SK-N-SH (cell line): Measurements from ENCODE around the gene SFN. TPM values are rescaled to one million over a fixed set of nuclear protein-coding genes. Genes with fewer than 3 reads are reported as not detected.

ENCODE experiments used
- CTCF ChIA-PET: fragments of 300-600, 350-600 bp; formaldehyde crosslinking; extraction: SDS; loops from one replicate; lab custom pipeline; 2021; lab: Yijun Ruan, JAX
- POLR2A ChIA-PET: fragments of 350-600 bp; sonication (Branson Sonifier 250); formaldehyde crosslinking; extraction: SDS; loops from one replicate; lab custom pipeline; 2020; ENCODE audit warnings: antibody characterized with exemption, inconsistent platforms; lab: Yijun Ruan, JAX
- DNase-seq: peaks from one replicate; pipeline ENCODE4 v3.0.0; 2012
- H2AFZ ChIP-seq: fragments of 200-600 bp; sonication (generic); 2 replicates; pipeline ENCODE4 v1.8.1; 2016; ENCODE audit warnings: antibody characterized with exemption, mild to moderate bottlenecking, low read depth
- H3F3A ChIP-seq: fragments of 200-600 bp; sonication (generic); replicated peaks from 2 replicates; pipeline ENCODE3; 2016; ENCODE audit warnings: antibody characterized with exemption, mild to moderate bottlenecking; ENCODE audit not compliant: insufficient read depth
- H3K27ac ChIP-seq, 2 experiments: fragments of 200-500 bp in 1 of 2; fragments of 200-600 bp in 1 of 2; sonication (Bioruptor generic) in 1 of 2; sonication (generic), shearing (Covaris generic) in 1 of 2; 2 replicates each; pipeline versions ENCODE4 v1.5.1 to v1.6.1; 2014 to 2016; ENCODE audit warnings: low read depth in 2 of 2, inconsistent platforms in 1 of 2, low read length in 1 of 2, mild to moderate bottlenecking in 1 of 2, mixed read lengths in 1 of 2
- H3K27me3 ChIP-seq: fragments of 200-600 bp; sonication (generic), shearing (Covaris generic); 2 replicates; pipeline ENCODE4 v1.6.1; 2016; ENCODE audit warnings: mixed run types; ENCODE audit not compliant: insufficient read depth
- H3K36me3 ChIP-seq, 2 experiments: fragments of 200-500 bp in 1 of 2; fragments of 200-600 bp in 1 of 2; sonication (Bioruptor generic) in 1 of 2; sonication (generic) in 1 of 2; replicated peaks in 1 of 2; 2 replicates each; pipeline versions ENCODE3 to v1.5.1; 2014 to 2016; ENCODE audit warnings: low read length in 1 of 2, mild to moderate bottlenecking in 1 of 2; ENCODE audit not compliant: insufficient read depth in 2 of 2, control insufficient read depth in 1 of 2
- H3K4me1 ChIP-seq, 2 experiments: fragments of 200-500 bp in 1 of 2; fragments of 200-600 bp in 1 of 2; sonication (Bioruptor generic) in 1 of 2; sonication (generic), shearing (Covaris generic) in 1 of 2; 2 replicates each; pipeline versions ENCODE4 v1.5.1 to v1.6.1; 2014 to 2016; ENCODE audit warnings: low read depth in 1 of 2, low read length in 1 of 2, mixed run types in 1 of 2; ENCODE audit not compliant: insufficient read depth in 2 of 2, control insufficient read depth in 1 of 2
- H3K4me2 ChIP-seq: fragments of 200-600 bp; sonication (generic), shearing (Covaris generic); 2 replicates; pipeline ENCODE4 v1.6.1; 2017; ENCODE audit warnings: mixed run types
- H3K4me3 ChIP-seq, 2 experiments: fragments of 200-500 bp in 1 of 2; fragments of 200-600 bp in 1 of 2; sonication (Bioruptor generic) in 1 of 2; sonication (generic), shearing (Covaris generic) in 1 of 2; 2 replicates each; pipeline versions ENCODE4 v1.5.1 to v1.8.1; 2014 to 2016; ENCODE audit warnings: low read depth in 2 of 2, inconsistent platforms in 1 of 2, low read length in 1 of 2, mild to moderate bottlenecking in 1 of 2, mixed read lengths in 1 of 2, moderate library complexity in 1 of 2
- H3K79me2 ChIP-seq: fragments of 200-600 bp; sonication (generic); 2 replicates; pipeline ENCODE4 v1.8.1; 2017; ENCODE audit warnings: mild to moderate bottlenecking; ENCODE audit not compliant: insufficient read depth
- H3K9ac ChIP-seq: fragments of 200-600 bp; sonication (generic); 2 replicates; pipeline ENCODE4 v1.6.1; 2017; ENCODE audit warnings: mixed run types
- H3K9me2 ChIP-seq: fragments of 200-600 bp; sonication (generic); 2 replicates; pipeline ENCODE4 v1.6.1; 2017; ENCODE audit warnings: mixed run types
- H3K9me3 ChIP-seq: fragments of 200-600 bp; sonication (generic); 2 replicates; pipeline ENCODE4 v1.6.1; 2017; ENCODE audit warnings: mixed run types, mild to moderate bottlenecking, moderate library complexity
- H4K20me1 ChIP-seq: fragments of 200-600 bp; sonication (generic); 2 replicates; pipeline ENCODE4 v1.6.1; 2017; ENCODE audit warnings: mild to moderate bottlenecking, mixed run types; ENCODE audit not compliant: insufficient read depth
- CHD2 ChIP-seq: fragments of 150-350 bp; IDR thresholded peaks from 2 replicates; pipeline ENCODE4 v1.6.1; 2018; ENCODE audit warnings: low read length; ENCODE audit not compliant: partially characterized antibody
- CTCF ChIP-seq: fragments of 200-600 bp; sonication (generic); IDR thresholded peaks from 2 replicates; pipeline ENCODE4 v1.6.1; 2017; ENCODE audit warnings: antibody characterized with exemption, mild to moderate bottlenecking, moderate library complexity
- FOSL2 ChIP-seq: IDR thresholded peaks from 2 replicates; pipeline ENCODE4 v1.4.0; 2012; ENCODE audit warnings: low read depth, mild to moderate bottlenecking, moderate library complexity, borderline replicate concordance
- JUND ChIP-seq: IDR thresholded peaks from 2 replicates; pipeline ENCODE4 v1.4.0; 2012
- RAD21 ChIP-seq: IDR thresholded peaks from 2 replicates; pipeline ENCODE4 v1.6.1; 2012; ENCODE audit warnings: mild to moderate bottlenecking, low read length
- SIN3A ChIP-seq: IDR thresholded peaks from 2 replicates; pipeline ENCODE4 v1.6.1; 2012; ENCODE audit warnings: low read depth, mild to moderate bottlenecking, low read length, moderate library complexity, borderline replicate concordance
- SMC3 ChIP-seq: IDR thresholded peaks from 2 replicates; pipeline ENCODE4 v1.6.1; 2012; ENCODE audit warnings: low read depth, low read length, improper control_type of control experiment
- TAF1 ChIP-seq: IDR thresholded peaks from 2 replicates; pipeline ENCODE4 v1.6.1; 2012; ENCODE audit warnings: low read depth, mild to moderate bottlenecking, low read length, moderate library complexity, borderline replicate concordance
- TCF12 ChIP-seq: IDR thresholded peaks from 2 replicates; pipeline ENCODE4 v1.4.0; 2012
- TEAD4 ChIP-seq: IDR thresholded peaks from 2 replicates; pipeline ENCODE4 v1.4.0; 2012; ENCODE audit warnings: mild to moderate bottlenecking, borderline replicate concordance; ENCODE audit not compliant: insufficient read depth
- USF2 ChIP-seq: fragments of 150-350 bp; IDR thresholded peaks from 2 replicates; pipeline ENCODE4 v1.6.1; 2017; ENCODE audit warnings: antibody characterized with exemption, low read length, low read depth, borderline replicate concordance
- WGBS: methylation state at CpG from one replicate; pipeline ENCODE4 v1.1.6; 2017; ENCODE audit warnings: low lambda C conversion rate; 5-methylcytosine and 5-hydroxymethylcytosine counted together
- polyA plus RNA-seq, 3 experiments: library from polyadenylated mRNA; depleted of rRNA; stranded (reverse); fragments of >200 nt; gene quantifications; 2 replicates each; pipeline ENCODE4 v1.2.3, GENCODE V29; 2012

Gene SFN
- polyA plus RNA-seq, 1 of the 3 experiments (the other 2 are of a cell fraction) = 0.18 TPM

- Histone ChIP-seq H2AFZ (no peak overlapping the region), H3F3A (peaks cover 9% of the 10 kb centered on the region), H3K4me3 (no peak overlapping the region), H3K79me2 (no peaks in the 10 kb centered on the region), H3K27ac (no peak overlapping the region), H3K9me3 (no peaks in the 10 kb centered on the region), H3K9me2 (no peaks in the 10 kb centered on the region), H3K4me2 (no peak overlapping the region), H4K20me1 (no peaks in the 10 kb centered on the region), H3K27me3 (no peaks in the 10 kb centered on the region), H3K4me1 (peaks cover 0 to 8% of the 10 kb centered on the region in 2 experiments; a peak in 2 of 4 replicates), H3K36me3 (peaks cover 21 to 62% of the 10 kb centered on the region in 2 experiments), H3K9ac (no peak overlapping the region)
- DNase-seq = no peak
- CTCF ChIA-PET = interaction anchor here (0.7 to 1.0 kb wide), 4 partner anchors 9 to 64 kb away, joined by 3 to 5 read pairs (median 4); no protein-coding TSS in a partner anchor
- TF ChIP-seq TAF1 = no peak
- no peak for TF ChIP-seq CHD2
- TF ChIP-seq CTCF = no peak
- no peak for TF ChIP-seq SMC3
- no peak for TF ChIP-seq TCF12
- no peak for TF ChIP-seq JUND
- 76% methylated on average over 7 of the region's 9 CpGs for WGBS
- POLR2A ChIA-PET = no interaction called here
These were observed 10.2 kb upstream of the SFN start for GRCh38 chr1:26852701-26853100.

GRCh38 chr1:26853156-26853555 is 9.8 kb upstream of the SFN start:
- H3K27me3 ChIP-seq = no peaks in the 10 kb centered on the region
- no peak overlapping the region for H3K4me2 ChIP-seq
- peaks cover 0 to 8% of the 10 kb centered on the region in 2 experiments; a peak in 2 of 4 replicates for H3K4me1 ChIP-seq
- DNase-seq = peak; percentile 91
- no peak overlapping the region for H3K27ac ChIP-seq
- POLR2A ChIA-PET = no interaction called here
- peaks cover 21 to 62% of the 10 kb centered on the region in 2 experiments for H3K36me3 ChIP-seq
- H3K4me3 ChIP-seq = no peak overlapping the region
- CTCF ChIA-PET = interaction anchor here (1.0 to 1.7 kb wide), 5 partner anchors 8 to 64 kb away, joined by 3 to 5 read pairs (median 4); partner anchors contain the start of gene GPATCH3
- H3K9ac ChIP-seq = no peak overlapping the region
- peaks cover 7% of the 10 kb centered on the region for H3F3A ChIP-seq
- no peaks in the 10 kb centered on the region for H3K9me2 ChIP-seq
- H2AFZ ChIP-seq = no peak overlapping the region
- no peaks in the 10 kb centered on the region for H3K79me2 ChIP-seq
- H4K20me1 ChIP-seq = no peaks in the 10 kb centered on the region
- no peaks in the 10 kb centered on the region for H3K9me3 ChIP-seq
- no peak for TF ChIP-seq FOSL2
- peak; percentile 74 for TF ChIP-seq RAD21
- peak; percentile 82 for TF ChIP-seq CTCF
- TF ChIP-seq SIN3A = no peak
- peak; percentile 84 for TF ChIP-seq SMC3
- TF ChIP-seq USF2 = no peak
- TF ChIP-seq JUND = no peak
- TF ChIP-seq TEAD4 = no peak
- TF ChIP-seq, all 33 proteins: peak for 3
- 42% methylated on average over 3 of the region's 3 CpGs for WGBS
